Activated T-cell treated with anti-CD3 and anti-CD28 coated beads, Interleukin-2, amount 50 U/mL, for 24 hours (primary cell): Measurements from ENCODE around the gene CDC123.
"Not testable (repeated sequence)": the region's sequence is repeated elsewhere in the genome, so short reads cannot be mapped to it uniquely, and the experiment has no call there.

Experiments
- DNase-seq: peaks from one replicate; pipeline ENCODE4 v3.0.0-alpha.2; 2020
- H3K27ac Mint-ChIP-seq: 2 replicates; pipeline ENCODE4 v1.8.0; 2020; ENCODE audit warnings: mild to moderate bottlenecking, mixed read lengths
- H3K27me3 Mint-ChIP-seq: 2 replicates; pipeline ENCODE4 v1.8.0; 2020; ENCODE audit warnings: mixed read lengths
- H3K36me3 Mint-ChIP-seq: 2 replicates; pipeline ENCODE4 v1.8.0; 2020; ENCODE audit warnings: low read depth, mixed read lengths
- H3K4me1 Mint-ChIP-seq: 2 replicates; pipeline ENCODE4 v1.8.0; 2020; ENCODE audit warnings: low read depth, mixed read lengths
- H3K4me3 Mint-ChIP-seq: 2 replicates; pipeline ENCODE4 v1.8.0; 2020; ENCODE audit warnings: mild to moderate bottlenecking, moderate library complexity, mixed read lengths
- H3K9me3 Mint-ChIP-seq: 2 replicates; pipeline ENCODE4 v1.8.0; 2020; ENCODE audit warnings: mixed read lengths

The CDC123 gene

DNA sequence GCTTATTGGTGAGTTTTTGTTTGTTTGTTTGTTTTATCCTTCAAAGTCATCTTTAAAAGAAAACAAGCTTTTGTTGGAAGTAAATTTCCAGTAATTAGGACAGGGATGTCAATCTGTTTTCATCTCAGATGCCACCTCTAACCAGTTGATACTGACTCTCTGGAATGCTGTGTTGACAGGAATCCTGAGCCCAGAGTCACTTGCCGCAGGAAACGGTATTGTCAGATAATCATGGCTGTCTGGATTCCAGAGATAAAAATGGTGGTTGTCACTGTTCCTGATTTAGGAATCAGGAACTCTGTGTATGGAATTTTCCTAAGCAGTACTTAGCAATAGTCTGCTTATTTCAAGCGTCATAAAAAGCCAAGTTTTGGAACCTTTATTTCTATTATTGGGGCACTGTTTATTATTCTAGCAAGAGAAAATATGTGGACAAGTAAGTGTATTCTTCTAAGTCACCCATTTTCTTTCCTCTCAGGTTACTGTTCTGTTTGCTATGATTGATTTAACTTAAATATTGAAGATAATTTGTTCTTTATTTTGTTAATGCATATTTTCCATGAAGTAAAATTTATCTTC lies 39.2 kb downstream of the CDC123 start:
- no peak for DNase-seq
- H3K4me1 Mint-ChIP-seq = peaks cover 2% of the 10 kb centered on the region
- no peaks in the 10 kb centered on the region for H3K27me3 Mint-ChIP-seq
- peaks cover 87% of the 10 kb centered on the region for H3K36me3 Mint-ChIP-seq
- no peak overlapping the region for H3K27ac Mint-ChIP-seq
- H3K9me3 Mint-ChIP-seq = no peaks in the 10 kb centered on the region
- H3K4me3 Mint-ChIP-seq = no peak overlapping the region

DNA sequence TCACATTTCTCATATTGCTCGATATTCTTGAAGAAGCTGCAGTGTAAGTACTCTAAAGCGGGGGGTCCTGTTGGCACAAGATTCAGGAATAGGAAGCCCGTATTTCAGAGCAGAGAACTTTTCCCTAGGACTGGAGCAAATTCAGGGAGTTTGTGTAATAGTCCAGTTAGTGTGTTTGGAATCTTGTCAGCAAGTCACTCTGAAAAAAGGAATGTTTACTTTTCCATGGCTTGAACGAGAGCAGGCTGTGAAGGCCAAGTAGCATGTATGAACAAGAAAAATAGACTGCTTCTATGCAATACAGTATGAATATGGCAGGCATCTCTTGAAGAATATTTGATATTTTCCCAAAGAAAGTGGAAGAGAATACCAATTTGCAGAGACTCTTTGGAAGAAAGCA lies 39.8 kb downstream of the CDC123 start:
- Mint-ChIP-seq H3K27ac (no peak overlapping the region), H3K4me3 (no peak overlapping the region), H3K36me3 (peaks cover 87% of the 10 kb centered on the region), H3K27me3 (no peaks in the 10 kb centered on the region), H3K4me1 (peaks cover 7% of the 10 kb centered on the region), H3K9me3 (no peaks in the 10 kb centered on the region)
- DNase-seq = no peak

DNA sequence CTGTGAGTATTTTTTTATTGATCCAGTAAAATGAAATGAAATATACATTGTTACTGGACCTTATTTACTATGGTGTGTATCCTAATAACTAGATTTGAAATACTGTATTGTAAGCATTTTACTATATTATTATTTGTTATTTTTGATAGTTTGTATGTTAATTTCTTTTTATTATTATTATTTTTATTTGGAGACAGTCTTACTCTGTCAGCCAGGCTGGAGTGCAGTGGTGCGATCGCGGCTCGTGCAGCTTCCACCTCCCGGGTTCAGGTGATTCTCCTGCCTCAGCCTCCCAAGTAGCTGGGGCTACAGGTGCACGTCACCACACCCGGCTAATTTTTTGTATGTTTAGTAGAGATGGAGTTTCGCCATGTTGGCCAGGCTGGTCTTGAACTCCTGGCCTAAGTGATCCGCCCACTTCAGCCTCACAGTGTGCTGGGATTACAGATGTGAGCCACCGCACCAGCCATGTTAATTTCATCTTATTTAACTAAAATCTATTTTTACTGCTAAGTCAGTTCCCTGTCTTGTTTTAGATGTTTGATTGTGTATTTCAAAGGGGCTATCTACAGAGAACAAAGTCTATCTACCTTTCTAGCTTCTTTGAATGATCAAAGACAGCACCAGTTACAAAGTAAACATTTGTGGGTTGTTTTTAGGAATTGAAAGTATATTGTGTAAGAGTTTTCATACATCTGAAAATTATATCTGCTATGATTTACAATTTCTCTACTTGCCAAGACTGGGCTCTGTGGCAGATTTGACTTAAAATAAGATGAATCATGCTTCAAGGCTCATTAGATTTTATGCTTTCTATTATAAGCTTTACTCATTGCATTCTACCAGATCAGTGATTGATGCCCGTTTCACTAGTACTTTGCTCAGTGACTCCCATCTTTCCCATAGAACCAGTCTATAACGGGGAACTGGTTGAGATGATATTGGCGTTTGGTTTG lies 41.6 kb downstream of the CDC123 start:
- H3K27me3 Mint-ChIP-seq = no peaks in the 10 kb centered on the region
- no peaks in the 10 kb centered on the region for H3K9me3 Mint-ChIP-seq
- no peak overlapping the region for H3K4me3 Mint-ChIP-seq
- no peak overlapping the region for H3K27ac Mint-ChIP-seq
- DNase-seq = no peak
- H3K36me3 Mint-ChIP-seq = peaks cover 87% of the 10 kb centered on the region
- H3K4me1 Mint-ChIP-seq = peaks cover 25% of the 10 kb centered on the region

GRCh38 chr10:12238821-12239220 lies 42.8 kb downstream of the CDC123 start:
- no peak overlapping the region for H3K4me3 Mint-ChIP-seq
- peaks cover 91% of the 10 kb centered on the region for H3K36me3 Mint-ChIP-seq
- no peaks in the 10 kb centered on the region for H3K27me3 Mint-ChIP-seq
- no peak overlapping the region for H3K27ac Mint-ChIP-seq
- no peaks in the 10 kb centered on the region for H3K9me3 Mint-ChIP-seq
- H3K4me1 Mint-ChIP-seq = peaks cover 26% of the 10 kb centered on the region
- DNase-seq = no peak

GRCh38 chr10:12241810-12242529 lies 46.0 kb downstream of the CDC123 start:
- Mint-ChIP-seq H3K4me1 (peaks cover 26% of the 10 kb centered on the region), H3K36me3 (peaks cover 91% of the 10 kb centered on the region), H3K27ac (peak overlapping the region; percentile 88), H3K9me3 (no peaks in the 10 kb centered on the region), H3K4me3 (peak overlapping the region; percentile 38), H3K27me3 (no peaks in the 10 kb centered on the region)
- peak; percentile 59 for DNase-seq

DNA sequence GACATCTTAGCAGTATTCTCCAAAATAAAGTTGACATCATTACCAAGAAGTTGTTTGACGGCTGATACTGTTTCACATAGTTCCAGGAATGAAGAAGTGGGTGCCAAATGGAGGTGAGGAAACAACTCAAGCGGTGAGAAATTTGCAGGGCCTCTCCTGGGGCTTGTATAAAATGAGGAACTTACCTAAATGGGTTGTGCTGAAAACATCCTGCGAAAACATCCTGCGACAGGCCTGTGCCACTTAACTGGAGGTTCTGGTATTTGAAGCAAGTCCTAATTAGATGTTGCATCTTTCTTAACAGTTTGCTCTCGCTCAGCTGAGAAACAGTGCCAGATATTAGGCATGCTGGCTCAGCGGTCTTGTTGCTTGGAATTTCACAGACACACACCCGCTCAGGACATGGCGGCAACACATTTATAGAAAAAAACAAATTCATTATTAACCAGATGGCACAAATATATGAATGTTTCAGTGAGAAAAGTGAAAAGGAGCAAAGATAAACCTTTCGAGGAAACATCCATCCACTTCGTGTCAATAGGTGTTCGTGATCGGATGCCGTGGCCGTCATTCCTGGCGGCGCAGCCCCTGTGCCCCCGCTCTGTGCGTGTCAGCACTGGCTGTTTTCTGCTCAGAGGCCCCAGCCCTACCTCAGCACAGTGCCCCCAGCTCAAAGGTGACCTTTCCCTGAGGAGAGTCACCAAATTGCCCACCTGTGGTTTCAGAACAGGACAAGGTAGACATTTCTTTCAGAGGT lies 48.1 kb downstream of the CDC123 start:
- H3K9me3 Mint-ChIP-seq = no peaks in the 10 kb centered on the region
- H3K27me3 Mint-ChIP-seq = no peaks in the 10 kb centered on the region
- peaks cover 26% of the 10 kb centered on the region for H3K4me1 Mint-ChIP-seq
- H3K4me3 Mint-ChIP-seq = no peak overlapping the region
- H3K27ac Mint-ChIP-seq = peak overlapping the region; percentile 47
- peaks cover 90% of the 10 kb centered on the region for H3K36me3 Mint-ChIP-seq
- DNase-seq = no peak

DNA sequence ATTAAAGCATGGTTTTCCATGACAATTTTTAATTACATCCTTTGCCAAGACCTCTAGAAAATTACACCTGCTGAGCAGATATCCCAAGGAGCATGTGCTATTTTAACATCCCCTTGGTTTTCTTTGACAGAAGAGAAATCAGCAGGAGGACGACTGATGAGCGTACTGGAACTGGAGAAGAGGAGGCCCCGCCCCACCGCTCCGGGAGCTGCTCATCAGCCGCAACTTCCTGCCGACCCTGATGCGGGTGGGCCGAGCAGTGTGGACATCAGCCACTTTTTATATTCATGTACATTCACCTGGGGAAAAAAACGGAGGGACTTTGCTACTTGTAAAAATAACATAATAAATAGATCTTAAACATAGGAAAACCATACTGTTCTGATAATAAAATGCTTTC lies 54.2 kb downstream of the CDC123 start:
- Mint-ChIP-seq H3K4me3 (no peak overlapping the region), H3K27ac (no peak overlapping the region), H3K27me3 (no peaks in the 10 kb centered on the region), H3K4me1 (no peaks in the 10 kb centered on the region), H3K36me3 (peaks cover 66% of the 10 kb centered on the region), H3K9me3 (no peaks in the 10 kb centered on the region)
- DNase-seq = no peak

DNA sequence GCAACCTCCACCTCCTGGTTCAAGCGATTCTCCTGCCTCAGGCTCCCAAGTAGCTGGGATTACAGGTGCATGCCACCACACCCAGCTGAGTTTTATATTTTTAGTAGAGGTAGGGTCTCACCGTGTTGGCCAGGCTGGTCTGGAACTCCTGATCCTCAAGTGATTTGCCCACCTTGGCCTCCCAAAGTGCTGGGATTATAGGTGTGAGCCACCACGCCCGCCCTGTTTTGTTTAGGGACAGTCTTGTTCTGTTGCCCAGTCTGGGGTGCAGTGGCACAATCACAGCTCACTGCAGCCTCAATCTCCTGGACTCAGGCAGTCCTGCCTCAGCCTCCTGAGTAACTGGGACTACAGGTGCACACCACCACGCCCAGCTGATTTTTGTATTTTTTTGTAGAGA lies 54.7 kb downstream of the CDC123 start:
- not testable (repeated sequence) for H3K4me3 Mint-ChIP-seq, H3K9me3 Mint-ChIP-seq, DNase-seq, H3K27ac Mint-ChIP-seq, H3K27me3 Mint-ChIP-seq, H3K4me1 Mint-ChIP-seq
- H3K36me3 Mint-ChIP-seq = peaks cover 61% of the 10 kb centered on the region

DNA sequence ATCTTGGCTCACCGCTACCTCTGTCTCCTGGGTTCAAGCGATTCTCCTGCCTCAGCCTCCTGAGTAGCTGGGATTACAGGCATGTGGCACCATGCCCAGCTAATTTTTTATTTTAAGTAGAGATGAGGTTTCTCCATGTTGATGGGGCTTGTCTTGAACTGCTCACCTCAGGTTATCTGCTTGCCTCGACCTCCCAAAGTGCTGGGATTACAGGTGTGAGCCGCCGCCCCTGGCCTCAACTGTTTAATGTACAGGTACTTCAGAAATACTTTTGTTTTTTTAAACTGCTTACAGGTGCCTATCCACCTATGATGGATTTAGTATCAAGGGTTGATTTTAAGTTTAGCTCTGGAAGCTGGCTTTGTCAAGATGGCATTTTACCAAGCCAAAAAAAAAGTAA lies 55.6 kb downstream of the CDC123 start:
- Mint-ChIP-seq H3K27me3 (no peaks in the 10 kb centered on the region), H3K4me3 (no peak overlapping the region), H3K9me3 (no peaks in the 10 kb centered on the region), H3K4me1 (no peaks in the 10 kb centered on the region), H3K27ac (no peak overlapping the region), H3K36me3 (peaks cover 52% of the 10 kb centered on the region)
- DNase-seq = no peak

GRCh38 chr10:12252882-12253546 lies 57.0 kb downstream of the CDC123 start:
- Mint-ChIP-seq H3K9me3 (no peaks in the 10 kb centered on the region), H3K4me1 (no peaks in the 10 kb centered on the region), H3K27me3 (no peaks in the 10 kb centered on the region), H3K4me3 (no peak overlapping the region), H3K36me3 (peaks cover 45% of the 10 kb centered on the region), H3K27ac (no peak overlapping the region)
- DNase-seq = no peak

DNA sequence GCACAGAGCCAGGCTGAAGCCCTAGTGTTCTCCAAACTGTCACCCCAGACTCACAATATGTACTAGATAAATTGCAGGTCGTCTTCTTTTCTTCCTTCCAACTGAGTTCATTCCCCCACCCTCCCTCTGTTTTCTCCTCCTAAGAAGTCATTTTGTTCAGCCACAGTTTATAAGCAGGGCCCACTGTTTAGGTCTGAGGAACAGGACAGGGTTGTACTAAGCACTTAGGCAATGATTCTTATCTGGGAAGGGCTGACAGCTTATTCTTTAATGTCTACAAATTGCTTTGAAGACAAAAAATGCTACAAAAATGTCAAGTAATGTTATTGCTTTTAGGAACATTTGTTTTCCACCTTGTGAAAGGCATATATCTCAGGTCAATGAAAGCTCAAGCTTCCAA lies 59.1 kb downstream of the CDC123 start:
- no peak overlapping the region for H3K27ac Mint-ChIP-seq
- H3K4me1 Mint-ChIP-seq = no peaks in the 10 kb centered on the region
- no peak overlapping the region for H3K4me3 Mint-ChIP-seq
- no peak for DNase-seq
- H3K36me3 Mint-ChIP-seq = peaks cover 31% of the 10 kb centered on the region
- no peaks in the 10 kb centered on the region for H3K9me3 Mint-ChIP-seq
- no peaks in the 10 kb centered on the region for H3K27me3 Mint-ChIP-seq

DNA sequence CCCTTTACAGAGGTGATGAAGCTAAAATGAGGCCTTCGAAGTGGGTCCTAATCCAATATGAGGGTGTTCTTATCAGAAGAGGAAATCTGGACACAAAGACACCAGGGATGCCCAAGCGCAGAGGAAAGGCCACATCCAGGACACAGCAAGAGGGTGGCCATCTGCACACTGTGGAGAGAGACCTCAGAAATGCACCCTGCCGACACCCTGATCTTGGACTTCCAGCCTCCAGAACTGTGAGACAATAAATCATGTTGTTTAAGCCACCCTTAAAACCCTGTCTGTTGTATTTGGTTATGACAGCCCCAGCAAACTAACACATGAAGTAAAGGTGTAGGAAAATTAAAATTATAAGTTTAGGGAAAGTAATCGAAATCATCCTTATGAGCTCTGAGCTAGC lies 64.0 kb downstream of the CDC123 start:
- Mint-ChIP-seq H3K36me3 (peaks cover 13% of the 10 kb centered on the region), H3K27me3 (no peaks in the 10 kb centered on the region), H3K4me1 (peaks cover 18% of the 10 kb centered on the region), H3K4me3 (no peak overlapping the region), H3K9me3 (no peaks in the 10 kb centered on the region), H3K27ac (no peak overlapping the region)
- no peak for DNase-seq

DNA sequence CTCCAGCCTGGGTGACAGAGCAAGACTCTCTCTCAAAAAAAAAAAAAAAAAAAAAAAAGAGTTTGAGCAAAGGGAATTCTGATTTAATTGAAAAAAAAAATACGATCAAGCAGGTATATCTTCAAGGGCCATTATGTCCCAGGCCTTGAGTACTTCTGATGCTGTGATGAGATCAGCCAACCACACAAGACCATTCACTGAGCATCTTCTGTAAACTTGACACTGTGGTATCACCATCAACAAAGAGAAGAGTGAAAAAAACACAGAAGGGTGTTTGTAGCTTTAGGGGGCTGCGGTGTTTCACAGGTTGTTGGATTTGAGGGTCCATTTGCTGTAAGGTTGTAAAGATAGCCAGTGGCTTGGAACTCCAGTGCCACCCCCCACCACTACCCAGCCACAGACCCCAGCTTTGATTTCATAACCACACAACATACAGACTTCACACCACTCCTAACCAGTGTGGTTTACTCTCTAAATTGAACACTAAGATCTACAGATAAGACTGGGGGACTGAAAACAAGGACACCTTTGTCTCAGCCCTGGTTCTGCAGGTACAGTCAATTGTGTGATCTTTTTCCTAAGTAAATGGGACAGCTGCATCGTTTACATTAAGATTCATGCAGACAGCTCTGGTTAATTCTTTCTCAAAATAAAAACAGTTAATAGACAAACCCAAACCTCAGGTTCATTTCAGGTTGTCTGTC lies 66.4 kb downstream of the CDC123 start:
- peaks cover 26% of the 10 kb centered on the region for H3K4me1 Mint-ChIP-seq
- no peaks in the 10 kb centered on the region for H3K9me3 Mint-ChIP-seq
- H3K27me3 Mint-ChIP-seq = no peaks in the 10 kb centered on the region
- H3K36me3 Mint-ChIP-seq = peaks cover 12% of the 10 kb centered on the region
- no peak for DNase-seq
- no peak overlapping the region for H3K27ac Mint-ChIP-seq
- no peak overlapping the region for H3K4me3 Mint-ChIP-seq
